ENCODE measurements around the gene NT5DC1.
"Not testable (repeated sequence)": the region's sequence is repeated elsewhere in the genome, so short reads cannot be mapped to it uniquely, and the experiment has no call there.

The NT5DC1 gene

GRCh38 chr6:116094041-116094440 is 6.6 kb upstream of the NT5DC1 start:
- no peak for DNase-seq

GRCh38 chr6:116096048-116096759 is 4.4 kb upstream of the NT5DC1 start:
- DNase-seq = not testable (repeated sequence)

GRCh38 chr6:116096979-116097816 is 3.5 kb upstream of the NT5DC1 start:
- DNase-seq = no peak

- DNase-seq = no peak
Measured at GRCh38 chr6:116099036-116099435, 1.6 kb upstream of the NT5DC1 start.

GRCh38 chr6:116101302-116101718 is 657 bp downstream of the NT5DC1 start:
- no peak for DNase-seq

GRCh38 chr6:116101790-116102189 is 1.1 kb downstream of the NT5DC1 start:
- no peak for DNase-seq

GRCh38 chr6:116102873-116103272 is 2.2 kb downstream of the NT5DC1 start:
- no peak for DNase-seq

GRCh38 chr6:116104636-116105035 is 4.0 kb downstream of the NT5DC1 start:
- no peak for DNase-seq

- no peak for DNase-seq
Measured at GRCh38 chr6:116105247-116105646, 4.6 kb downstream of the NT5DC1 start.

GRCh38 chr6:116106146-116106545 is 5.5 kb downstream of the NT5DC1 start:
- DNase-seq = no peak

GRCh38 chr6:116108836-116109235 is 8.2 kb downstream of the NT5DC1 start:
- no peak for DNase-seq

- DNase-seq = no peak
Measured at GRCh38 chr6:116111552-116112528, 11.2 kb downstream of the NT5DC1 start.

- no peak for DNase-seq
Measured at GRCh38 chr6:116113386-116113785, 12.7 kb downstream of the NT5DC1 start.

- DNase-seq = no peak
Measured at GRCh38 chr6:116115781-116116180, 15.1 kb downstream of the NT5DC1 start.

- no peak for DNase-seq
Measured at GRCh38 chr6:116118608-116119007, 18.0 kb downstream of the NT5DC1 start.

GRCh38 chr6:116120430-116120829 is 19.8 kb downstream of the NT5DC1 start:
- no peak for DNase-seq

GRCh38 chr6:116126032-116126431 is 25.4 kb downstream of the NT5DC1 start, which contains the start of gene COL10A1:
COL10A1 (minus strand) TSS chr6:116126132; CDS start chr6:116125492, 640 bp downstream.
- no peak for DNase-seq

- DNase-seq = no peak
Measured at GRCh38 chr6:116127771-116128493, 27.3 kb downstream of the NT5DC1 start.

GRCh38 chr6:116133453-116133852 is 32.8 kb downstream of the NT5DC1 start:
- DNase-seq = no peak

GRCh38 chr6:116136373-116136772 is 35.7 kb downstream of the NT5DC1 start:
- DNase-seq = no peak

- no peak for DNase-seq
Measured at GRCh38 chr6:116136933-116137340, 36.3 kb downstream of the NT5DC1 start.

GRCh38 chr6:116139917-116140316 is 39.3 kb downstream of the NT5DC1 start:
- DNase-seq = no peak
